ENCODE results near the gene IL20RA. TPM values are rescaled to one million over a fixed set of nuclear protein-coding genes. Genes with fewer than 3 reads are reported as not detected.
"Not testable (repeated sequence)": the region's sequence is repeated elsewhere in the genome, so short reads cannot be mapped to it uniquely, and the experiment has no call there.

IL20RA gene
- total RNA-seq, 1 donor from 2014 or later, result not detected

DNA sequence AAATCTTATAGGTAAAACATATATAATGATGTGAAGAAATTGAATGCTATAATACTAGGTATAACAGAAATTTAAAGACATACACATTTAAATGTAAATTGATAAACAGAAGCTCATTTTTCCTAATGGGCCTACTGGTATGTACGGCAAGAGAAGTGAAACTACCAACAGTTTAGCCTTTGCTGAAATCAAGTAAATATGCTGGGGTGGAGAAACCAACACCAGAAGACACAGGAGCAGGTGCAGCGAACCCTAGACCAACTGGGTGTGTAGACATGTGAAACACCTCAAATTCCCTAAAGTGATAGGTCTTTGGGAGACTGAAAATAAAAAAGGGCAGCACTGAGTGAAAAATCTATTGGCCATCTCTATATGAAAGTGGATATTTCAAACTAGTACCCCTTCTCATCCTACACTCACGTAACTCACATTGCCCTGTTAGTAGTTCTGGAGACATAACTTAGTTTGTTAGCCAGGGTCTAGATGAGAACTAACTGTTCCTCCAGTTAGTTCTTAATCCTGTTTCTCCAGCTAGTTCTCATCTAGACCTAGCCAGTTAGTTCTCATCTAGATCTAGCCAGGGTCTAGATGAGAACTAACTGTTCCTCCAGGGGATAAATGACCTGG lies 69.6 kb downstream of the IL20RA start:
- intact Hi-C loops (cut with micrococcal nuclease), result no loop called here

DNA sequence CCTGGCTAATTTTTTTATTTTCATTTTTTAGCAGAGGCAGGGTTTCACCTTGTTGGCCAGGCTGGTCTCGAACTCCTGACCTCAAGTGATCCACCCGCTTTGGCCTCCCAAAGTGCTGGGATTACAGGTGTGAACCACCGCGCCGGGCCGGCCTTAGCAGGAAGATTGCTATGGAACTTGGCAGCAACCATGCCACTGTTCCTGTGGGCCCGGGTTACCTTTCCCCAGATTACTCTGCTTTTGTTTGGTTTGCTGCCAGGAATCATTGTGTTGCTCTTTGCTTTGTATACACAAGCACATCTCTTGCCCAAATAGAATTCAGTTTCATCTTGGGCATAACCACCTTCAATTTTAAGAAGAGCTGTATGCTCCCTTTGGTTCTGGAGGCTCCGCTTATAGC lies 71.0 kb downstream of the IL20RA start:
- intact Hi-C loops (cut with micrococcal nuclease), result not testable (repeated sequence)

DNA sequence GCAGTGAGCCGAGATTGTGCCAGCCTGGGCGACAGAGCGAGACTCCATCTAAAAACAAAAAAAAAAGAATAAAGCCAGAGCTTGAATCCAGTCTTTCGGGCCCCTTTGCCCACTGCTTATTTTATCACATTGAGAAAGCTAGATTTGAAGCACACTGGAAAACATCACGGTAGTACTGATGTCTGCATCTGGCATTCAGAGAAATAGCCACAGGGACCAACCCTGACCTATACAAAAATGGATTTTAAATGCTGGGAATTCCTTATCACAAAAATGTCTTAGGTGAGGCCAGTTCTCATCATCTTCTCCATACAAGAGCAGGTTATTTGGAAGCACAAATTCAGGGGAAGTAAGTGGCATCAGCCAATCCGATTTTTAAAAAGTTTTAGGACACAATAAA lies 73.2 kb downstream of the IL20RA start:
- intact Hi-C loops (cut with micrococcal nuclease), result no loop called here

DNA sequence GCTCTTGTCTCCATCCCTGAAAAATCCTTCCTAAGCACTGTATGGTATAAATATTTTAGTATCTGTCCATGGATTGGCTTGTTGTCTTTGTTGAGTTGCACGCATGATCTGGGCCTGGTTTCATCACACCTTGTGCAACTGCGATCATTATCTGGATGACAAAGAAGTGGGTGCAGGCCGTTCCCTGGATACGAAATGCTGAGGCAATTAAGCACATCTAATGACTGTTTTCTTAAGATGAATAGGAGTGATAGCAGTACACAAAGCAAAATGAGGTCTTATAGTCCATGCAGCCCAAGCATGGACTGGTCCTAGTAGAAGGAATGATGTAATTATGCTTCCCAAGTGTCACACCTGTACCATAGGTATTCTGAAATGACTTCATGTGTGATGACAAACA lies 74.8 kb downstream of the IL20RA start:
- intact Hi-C loops (cut with micrococcal nuclease), result loop anchor here (5.0 to 10.0 kb wide), 2 partner anchors 125 to 672 kb away; no protein-coding TSS in a partner anchor

DNA sequence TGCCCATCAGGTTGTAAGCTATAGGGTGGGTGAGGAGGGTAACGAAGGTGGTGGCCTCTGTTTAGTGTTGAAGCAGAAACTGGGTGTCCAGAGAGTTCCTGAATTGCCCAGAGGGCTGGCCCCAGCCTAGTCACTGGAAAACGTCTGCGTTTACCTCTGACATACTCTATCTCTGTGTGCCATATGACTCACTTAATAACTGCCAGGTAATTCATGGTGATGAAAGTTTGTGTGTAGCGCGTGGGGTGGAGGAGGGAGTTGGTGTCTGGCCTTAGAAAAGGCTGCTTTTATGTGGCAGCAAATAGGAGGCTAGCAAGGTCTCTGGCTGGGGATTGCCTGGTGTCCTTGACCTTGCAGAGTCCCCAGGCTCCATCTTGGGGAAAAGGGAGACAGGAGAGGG lies 75.3 kb downstream of the IL20RA start:
- intact Hi-C loops (cut with micrococcal nuclease), result loop anchor here (5.0 to 10.0 kb wide), 2 partner anchors 125 to 673 kb away; no protein-coding TSS in a partner anchor

DNA sequence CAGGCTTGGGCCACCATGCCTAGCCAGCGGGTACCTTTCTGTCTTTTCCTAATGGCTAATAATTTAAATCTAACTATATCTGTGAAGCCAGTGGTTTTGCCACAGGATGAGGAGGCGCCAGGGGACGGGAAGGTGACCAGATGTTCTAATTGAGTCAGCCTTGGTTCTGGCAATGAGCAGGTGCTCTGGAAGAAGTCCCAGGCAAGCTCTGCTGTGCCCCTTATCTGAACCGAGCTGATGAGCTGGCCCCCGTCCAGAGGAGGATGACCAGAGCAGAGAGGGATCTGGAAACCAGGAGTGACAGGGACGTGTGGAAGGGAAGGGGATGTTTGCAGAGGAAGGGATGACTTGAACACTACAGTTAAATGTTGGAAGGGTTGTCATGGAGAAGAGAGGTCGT lies 75.9 kb downstream of the IL20RA start:
- intact Hi-C loops (cut with micrococcal nuclease), result loop anchor here (1.0 to 10.0 kb wide), 3 partner anchors 126 to 673 kb away; no protein-coding TSS in a partner anchor

DNA sequence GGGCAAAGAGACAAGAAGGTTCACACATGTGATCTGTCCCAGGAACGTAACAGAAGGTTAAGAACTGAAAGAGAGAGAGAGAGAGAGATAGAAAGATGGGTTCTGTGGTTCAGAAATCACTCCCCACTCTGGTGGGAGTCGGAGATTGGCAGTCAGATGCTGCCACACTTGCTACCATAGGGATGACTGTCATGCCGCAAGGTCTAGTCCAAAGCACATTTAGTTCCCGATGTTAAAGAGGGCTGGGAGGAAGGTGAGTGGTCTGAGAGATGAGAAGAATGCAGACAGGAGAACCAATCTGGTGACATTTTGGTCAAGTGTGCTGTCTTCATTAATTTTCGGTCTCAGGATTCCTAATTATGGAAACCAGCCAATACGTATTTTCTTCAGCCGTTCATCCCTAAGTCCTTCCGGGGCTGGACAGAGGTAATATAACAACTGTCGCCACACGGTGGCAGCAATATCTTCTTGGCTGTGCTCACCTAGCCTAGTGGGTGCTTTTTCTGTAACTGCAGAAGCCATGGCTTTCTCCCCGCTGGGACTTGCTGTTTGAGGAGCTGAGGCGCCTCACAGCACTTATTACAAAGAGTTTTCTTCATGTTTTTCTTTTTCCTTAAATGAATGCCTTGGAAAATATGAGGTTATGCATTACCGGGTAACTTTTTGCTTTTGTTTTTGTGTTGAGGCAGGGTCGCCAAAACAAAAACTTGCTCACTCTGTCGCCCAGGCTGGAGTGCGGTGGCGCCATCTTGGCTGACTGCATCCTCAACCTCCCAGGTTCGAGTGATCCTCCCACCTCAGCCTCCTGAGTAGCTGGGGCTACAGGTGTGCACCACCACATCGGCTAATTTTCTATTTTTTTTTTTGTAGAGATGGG lies 76.7 kb downstream of the IL20RA start:
- intact Hi-C loops (cut with micrococcal nuclease), result loop anchor here (1.0 to 10.0 kb wide), 3 partner anchors 127 to 674 kb away; no protein-coding TSS in a partner anchor

DNA sequence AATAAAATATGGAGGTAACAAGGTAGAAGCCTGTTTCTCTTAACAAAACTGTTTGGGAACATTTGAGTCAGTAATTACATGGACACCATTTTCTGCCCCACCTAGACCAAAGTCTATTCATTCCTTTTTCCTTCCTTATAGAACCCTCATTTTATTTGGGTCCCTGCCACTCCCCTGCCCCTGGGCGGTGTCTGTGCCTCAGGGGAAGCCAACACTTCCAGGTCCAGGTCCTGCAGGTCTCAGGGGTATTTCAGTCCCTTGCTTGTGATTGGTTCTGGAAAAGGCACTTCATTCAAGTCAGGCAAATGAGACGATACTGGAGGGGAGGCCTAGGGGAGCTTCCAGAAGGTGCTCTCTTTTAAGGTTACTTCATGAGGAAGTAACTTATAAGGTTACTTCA lies 80.4 kb downstream of the IL20RA start:
- intact Hi-C loops (cut with micrococcal nuclease), result loop anchor here (10.0 kb wide), 1 partner anchor 130 kb away; no protein-coding TSS in a partner anchor

DNA sequence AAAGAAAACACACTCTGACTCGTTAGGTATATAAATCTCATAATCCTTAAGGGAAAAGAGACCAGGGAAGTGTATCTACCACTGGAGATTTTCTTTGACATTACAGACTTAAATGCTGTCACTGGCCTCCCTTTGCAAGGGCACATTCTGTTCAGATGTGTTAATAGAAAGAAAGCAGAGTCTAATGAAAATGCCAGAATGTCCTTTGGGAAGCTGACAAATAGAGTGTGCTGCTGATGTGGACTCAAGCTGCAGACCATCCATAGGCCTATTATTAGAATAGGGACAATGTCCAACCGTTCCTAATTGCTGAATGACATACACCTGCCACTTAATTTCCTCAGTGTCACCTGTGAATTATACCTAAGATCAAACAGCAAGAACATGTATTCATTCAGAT lies 81.5 kb downstream of the IL20RA start:
- intact Hi-C loops (cut with micrococcal nuclease), result loop anchor here (10.0 kb wide), 1 partner anchor 132 kb away; no protein-coding TSS in a partner anchor

DNA sequence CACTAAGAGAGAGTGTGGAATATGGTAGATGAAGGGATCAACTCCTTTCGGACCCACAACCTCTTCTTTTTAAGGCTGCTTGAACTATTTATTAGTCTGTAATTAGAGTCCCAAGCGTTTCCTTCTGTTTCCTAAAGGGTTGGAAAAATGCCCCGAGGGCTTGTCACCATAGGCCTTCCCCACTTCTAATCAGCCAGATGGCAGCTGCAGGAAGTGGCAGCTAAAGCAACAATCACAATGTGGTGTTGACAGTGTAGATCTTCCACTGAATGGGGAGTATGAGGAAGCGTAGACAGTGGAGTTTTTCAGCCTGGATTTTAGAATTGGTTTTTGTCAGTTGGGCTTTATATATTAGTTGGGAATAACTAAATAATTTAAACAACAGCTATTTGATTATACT lies 82.1 kb downstream of the IL20RA start:
- intact Hi-C loops (cut with micrococcal nuclease), result loop anchor here (10.0 kb wide), 1 partner anchor 132 kb away; no protein-coding TSS in a partner anchor

DNA sequence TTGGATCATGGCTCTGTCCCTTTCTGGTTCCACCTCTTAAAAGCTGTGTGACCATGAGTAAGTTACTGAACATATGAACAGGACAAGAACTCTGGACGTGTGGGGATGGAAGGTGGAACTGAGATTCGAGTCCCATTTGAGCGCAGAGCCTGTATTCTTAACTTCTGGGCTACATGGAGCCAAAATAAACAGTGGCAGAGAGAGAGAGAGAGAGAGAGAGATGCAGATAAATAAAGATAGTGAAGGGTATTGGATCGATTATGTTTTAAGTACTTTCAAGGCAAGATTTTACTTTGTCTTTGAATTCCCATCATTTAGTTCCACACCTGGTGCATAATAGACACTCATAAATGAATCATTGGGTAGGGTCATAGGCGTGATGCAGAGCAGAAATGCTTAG lies 82.9 kb downstream of the IL20RA start:
- intact Hi-C loops (cut with micrococcal nuclease), result loop anchor here (10.0 kb wide), 1 partner anchor 133 kb away; no protein-coding TSS in a partner anchor

DNA sequence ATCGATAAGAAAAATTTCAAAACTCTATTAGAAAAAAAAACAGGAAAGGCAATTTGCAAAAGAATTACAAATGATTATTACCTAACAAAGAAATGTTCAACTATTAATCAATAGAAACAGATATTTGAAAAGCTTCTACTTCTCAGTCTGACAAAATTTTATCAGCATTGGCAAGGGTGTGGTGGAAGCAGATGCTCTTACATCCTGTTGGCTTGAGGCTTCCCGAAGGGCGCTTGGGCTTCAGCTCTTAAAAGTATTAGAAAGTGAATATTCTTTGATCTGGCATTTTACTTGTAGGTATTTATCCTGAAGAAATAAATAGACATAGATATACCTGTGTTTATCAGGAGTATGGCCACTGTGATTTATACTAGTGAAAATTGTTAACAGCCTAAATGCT lies 84.0 kb downstream of the IL20RA start:
- intact Hi-C loops (cut with micrococcal nuclease), result loop anchor here (10.0 kb wide), 1 partner anchor 134 kb away; no protein-coding TSS in a partner anchor

DNA sequence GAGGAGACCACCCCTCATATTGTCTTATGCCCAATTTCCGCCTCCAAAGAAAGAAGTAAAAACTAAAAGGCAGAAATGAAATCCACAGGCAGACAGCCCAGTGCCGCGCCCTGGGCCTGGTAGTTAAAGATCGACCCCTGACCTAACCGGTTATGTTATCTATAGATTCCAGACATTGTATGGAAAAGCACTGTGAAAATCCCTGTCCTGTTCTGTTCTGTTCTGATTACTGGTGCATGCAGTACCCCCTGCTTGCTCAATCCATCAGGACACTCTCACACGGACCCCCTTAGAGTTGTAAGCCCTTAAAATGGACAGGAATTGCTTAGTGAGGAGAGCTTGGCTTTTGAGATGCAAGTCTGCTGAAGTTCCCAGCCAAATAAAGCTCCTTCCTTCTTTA lies 84.8 kb downstream of the IL20RA start:
- intact Hi-C loops (cut with micrococcal nuclease), result loop anchor here (10.0 kb wide), 1 partner anchor 135 kb away; no protein-coding TSS in a partner anchor

DNA sequence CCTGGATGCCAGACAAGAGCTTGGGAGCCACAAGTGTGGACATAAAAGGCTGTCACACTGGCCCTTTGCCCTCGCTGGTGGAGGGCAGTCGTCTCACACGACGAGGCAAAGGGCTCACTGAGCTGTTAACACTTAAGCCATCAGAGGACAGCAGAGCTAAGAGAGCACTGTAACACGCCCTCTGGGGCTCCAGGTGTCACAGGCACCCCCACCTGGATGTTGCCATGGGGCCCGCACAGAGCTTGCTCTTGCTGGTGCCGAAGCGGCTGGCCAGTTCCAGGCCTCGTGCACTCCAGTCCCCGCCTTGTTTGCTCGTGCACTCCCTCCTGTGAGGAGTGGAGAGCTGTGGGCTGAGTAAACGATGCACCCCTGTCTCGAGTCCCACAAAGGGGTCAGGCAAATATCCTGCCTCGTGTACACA lies 85.3 kb downstream of the IL20RA start:
- intact Hi-C loops (cut with micrococcal nuclease), result no loop called here

DNA sequence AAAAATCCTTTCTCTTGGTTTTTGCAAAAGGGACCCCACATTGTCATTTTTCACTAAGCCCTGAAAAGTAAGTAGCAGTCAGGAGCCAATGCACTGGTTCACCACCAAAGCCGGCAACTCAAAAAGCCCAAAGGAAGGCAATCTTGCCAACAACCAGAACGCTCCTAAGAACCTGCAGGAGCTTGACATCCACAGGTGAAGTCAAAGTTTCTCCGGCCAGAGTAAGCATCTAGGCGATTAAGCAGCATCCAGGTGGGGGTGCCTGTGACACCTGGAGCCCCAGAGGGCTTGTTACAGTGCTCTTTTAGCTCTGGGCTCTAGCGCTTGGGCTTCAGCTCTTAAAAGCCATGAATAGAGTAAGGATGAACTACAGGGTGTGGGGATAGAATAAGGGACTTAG lies 86.6 kb downstream of the IL20RA start:
- intact Hi-C loops (cut with micrococcal nuclease), result no loop called here

DNA sequence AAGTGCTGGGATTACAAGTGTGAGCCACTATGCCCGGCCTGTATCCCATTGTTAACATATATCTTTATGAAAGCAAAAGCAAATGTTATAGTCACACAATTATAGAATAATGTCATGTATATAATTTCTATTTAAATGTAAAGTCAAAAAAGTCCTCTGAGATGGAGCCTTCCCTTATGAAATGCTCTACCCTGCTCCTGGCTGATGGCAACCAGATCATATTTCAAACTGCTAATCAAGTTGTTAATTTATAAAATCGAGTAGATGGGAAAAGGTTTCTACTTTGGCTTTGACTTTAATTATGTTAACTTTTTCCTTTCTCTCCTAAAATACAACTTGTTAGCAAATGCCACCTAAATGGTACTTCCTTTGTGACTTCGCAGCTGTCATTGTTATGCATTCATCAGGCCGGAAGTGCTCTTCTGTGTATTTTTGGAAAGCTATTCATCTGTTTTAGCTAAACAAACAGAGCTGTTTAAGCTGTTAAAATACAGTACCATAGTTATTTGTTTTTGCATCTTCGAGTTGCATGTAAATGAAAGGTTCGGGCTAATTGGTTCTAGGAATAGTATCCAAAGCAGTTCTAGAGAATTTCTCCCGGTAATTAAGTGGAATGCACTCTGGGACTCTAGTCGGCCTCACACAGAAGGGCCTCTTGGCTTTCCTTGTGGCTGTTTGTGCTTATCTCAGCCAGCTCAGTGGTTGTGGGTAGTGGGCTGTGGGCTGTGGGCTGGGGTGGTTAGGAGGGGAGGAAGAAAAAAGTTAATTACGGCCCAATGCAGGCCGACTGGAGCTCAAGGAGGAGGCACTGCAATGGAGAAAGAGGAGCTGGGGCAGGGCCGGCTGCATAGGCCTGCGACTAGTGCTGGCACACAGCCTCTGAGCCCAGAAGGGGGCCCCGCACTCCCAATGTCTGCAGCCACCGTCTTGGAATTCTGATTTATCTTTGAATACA lies 87.9 kb downstream of the IL20RA start:
- intact Hi-C loops (cut with micrococcal nuclease), result no loop called here

DNA sequence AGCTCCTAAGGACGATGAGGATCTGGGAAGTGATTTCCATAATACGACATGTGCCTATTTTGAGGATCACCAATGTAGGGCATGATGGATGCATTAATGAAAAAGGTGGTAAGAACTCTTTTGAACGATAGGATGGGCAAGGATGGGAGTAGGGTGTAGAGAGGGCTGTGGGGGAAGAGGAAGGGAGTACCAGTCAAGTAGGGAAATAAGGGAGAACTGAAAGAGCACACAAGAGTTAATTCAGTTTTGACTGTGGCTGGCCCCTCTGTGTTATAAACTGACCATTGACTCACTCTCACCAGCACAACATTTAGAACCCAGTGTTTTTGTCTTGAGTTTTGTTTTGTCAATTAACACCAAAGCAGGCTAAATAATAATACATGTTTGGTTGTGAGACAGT lies 89.6 kb downstream of the IL20RA start:
- intact Hi-C loops (cut with micrococcal nuclease), result no loop called here

DNA sequence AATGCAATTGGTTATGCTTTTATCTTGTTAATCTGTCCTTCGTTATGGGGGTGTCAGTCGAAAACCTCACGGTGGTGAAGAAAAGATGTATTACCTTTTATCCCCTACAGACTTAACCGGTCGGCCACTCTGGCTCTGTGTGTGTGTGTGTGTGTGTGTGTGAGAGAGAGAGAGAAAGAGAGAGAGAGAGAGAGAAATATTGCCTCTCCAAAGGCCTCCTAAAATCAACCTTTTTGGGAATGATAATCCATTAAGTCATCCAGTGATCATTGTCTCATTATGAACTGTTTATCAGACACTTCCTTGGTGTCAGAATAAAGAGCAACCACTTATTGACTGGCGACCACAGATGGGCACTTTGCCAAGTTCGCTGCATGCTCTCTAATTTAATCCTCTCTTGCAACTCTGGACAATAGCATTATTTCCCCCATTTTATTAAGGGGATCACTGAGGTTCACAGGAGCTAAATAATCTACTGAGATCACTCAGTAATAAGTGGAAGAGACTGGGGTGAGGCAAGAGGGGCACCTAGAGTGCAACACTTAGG lies 92.0 kb downstream of the IL20RA start:
- intact Hi-C loops (cut with micrococcal nuclease), result no loop called here

DNA sequence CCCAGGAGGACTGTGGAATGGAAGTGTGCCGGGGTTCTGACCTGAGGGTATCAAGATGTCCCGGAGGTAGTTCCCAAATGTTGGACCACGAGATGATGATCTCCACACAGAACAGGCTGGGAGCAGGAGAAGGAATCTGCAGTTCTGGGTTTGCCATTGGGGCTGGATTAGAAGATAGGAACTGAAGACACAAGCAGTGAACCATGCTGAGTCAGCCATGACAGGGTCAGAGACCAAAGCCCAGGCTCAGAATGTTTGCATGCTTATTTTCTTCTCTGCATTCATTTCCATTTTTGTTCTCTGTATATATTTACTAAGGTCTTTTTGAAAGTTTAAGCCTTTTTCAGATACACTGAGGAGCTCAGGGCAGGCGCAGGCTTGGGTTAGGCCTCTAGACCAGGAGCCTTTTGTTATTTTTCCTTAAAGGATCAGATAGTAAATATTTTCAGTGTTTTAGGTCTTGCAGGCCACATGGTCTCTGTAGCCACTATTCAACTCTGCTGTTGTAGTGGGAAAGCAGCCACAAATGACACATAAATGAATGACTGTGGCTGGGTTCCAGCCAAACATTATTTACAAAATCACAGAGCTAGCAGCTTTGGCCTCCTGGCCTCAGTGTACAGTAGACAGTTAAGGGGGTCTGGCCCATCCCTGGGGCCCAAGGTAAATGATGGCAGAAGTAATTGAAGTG lies 94.2 kb downstream of the IL20RA start:
- intact Hi-C loops (cut with micrococcal nuclease), result no loop called here
